ENCODE results near the gene MICALL2.

The MICALL2 gene

GRCh38 chr7:1488016-1488415, 28.7 kb upstream of the MICALL2 start:
- Histone ChIP-seq H3K4me3 (no peak overlapping the region), H3K27ac (no peak overlapping the region), H3K9ac (no peak overlapping the region), H3K27me3 (no peaks in the 10 kb centered on the region), H3K36me3 (peaks cover 92 to 100% (median 97%) of the 10 kb centered on the region in 11 experiments), H3K9me3 (replicated peaks in 1 of 11) (no peaks in the 10 kb centered on the region), H4K20me1 (peaks cover 0 to 93% (median 68%) of the 10 kb centered on the region in 11 experiments; a peak in 18 of 22 replicates), H3K4me2 (no peak overlapping the region), H3K4me1 (no peaks in the 10 kb centered on the region)
- TF ChIP-seq Cebpa-rat (IDR thresholded peaks at IDR 0.05) = no peak

GRCh38 chr7:1487466-1487865, 28.2 kb upstream of the MICALL2 start:
- no peak overlapping the region for H3K4me2 ChIP-seq
- peaks cover 96 to 100% (median 98%) of the 10 kb centered on the region in 11 experiments for H3K36me3 ChIP-seq
- H3K4me1 ChIP-seq = no peaks in the 10 kb centered on the region
- peaks cover 0 to 96% (median 68%) of the 10 kb centered on the region in 11 experiments; a peak in 18 of 22 replicates for H4K20me1 ChIP-seq
- no peaks in the 10 kb centered on the region for H3K27me3 ChIP-seq
- no peak overlapping the region for H3K9ac ChIP-seq
- no peak overlapping the region for H3K27ac ChIP-seq
- H3K4me3 ChIP-seq = no peak overlapping the region
- no peaks in the 10 kb centered on the region for H3K9me3 ChIP-seq (replicated peaks in 1 of 11)
- no peak for TF ChIP-seq Cebpa-rat (IDR thresholded peaks at IDR 0.05)

- H3K4me3 ChIP-seq = no peak overlapping the region
- no peak overlapping the region for H3K9ac ChIP-seq
- H3K36me3 ChIP-seq = peaks cover 96 to 100% (median 98%) of the 10 kb centered on the region in 11 experiments
- no peaks in the 10 kb centered on the region for H3K4me1 ChIP-seq
- H4K20me1 ChIP-seq = peaks cover 0 to 96% (median 63%) of the 10 kb centered on the region in 11 experiments; a peak in 18 of 22 replicates
- H3K27me3 ChIP-seq = no peaks in the 10 kb centered on the region
- TF ChIP-seq Cebpa-rat (IDR thresholded peaks at IDR 0.05) = no peak
- H3K4me2 ChIP-seq = no peak overlapping the region
- H3K27ac ChIP-seq = no peak overlapping the region
- no peaks in the 10 kb centered on the region for H3K9me3 ChIP-seq (replicated peaks in 1 of 11)
These were observed 27.3 kb upstream of the MICALL2 start for GRCh38 chr7:1486571-1486970.

GRCh38 chr7:1485156-1485555, 25.9 kb upstream of the MICALL2 start:
- H4K20me1 ChIP-seq = peaks cover 0 to 96% (median 51%) of the 10 kb centered on the region in 11 experiments; a peak in 17 of 22 replicates
- no peak overlapping the region for H3K4me3 ChIP-seq
- no peaks in the 10 kb centered on the region for H3K9me3 ChIP-seq (replicated peaks in 1 of 11)
- H3K36me3 ChIP-seq = peaks cover 93 to 100% (median 98%) of the 10 kb centered on the region in 11 experiments
- H3K9ac ChIP-seq = no peak overlapping the region
- H3K4me2 ChIP-seq = no peak overlapping the region
- H3K27ac ChIP-seq = no peak overlapping the region
- H3K27me3 ChIP-seq = no peaks in the 10 kb centered on the region
- H3K4me1 ChIP-seq = no peaks in the 10 kb centered on the region
- TF ChIP-seq Cebpa-rat (IDR thresholded peaks at IDR 0.05) = no peak

- H3K27me3 ChIP-seq = no peaks in the 10 kb centered on the region
- no peak overlapping the region for H3K27ac ChIP-seq
- H3K36me3 ChIP-seq = peaks cover 93 to 100% (median 98%) of the 10 kb centered on the region in 11 experiments
- no peaks in the 10 kb centered on the region for H3K4me1 ChIP-seq
- no peak for TF ChIP-seq Cebpa-rat (IDR thresholded peaks at IDR 0.05)
- peaks cover 0 to 96% (median 54%) of the 10 kb centered on the region in 11 experiments; a peak in 17 of 22 replicates for H4K20me1 ChIP-seq
- no peak overlapping the region for H3K4me2 ChIP-seq
- no peak overlapping the region for H3K4me3 ChIP-seq
- no peak overlapping the region for H3K9ac ChIP-seq
- no peaks in the 10 kb centered on the region for H3K9me3 ChIP-seq (replicated peaks in 1 of 11)
These were observed 25.3 kb upstream of the MICALL2 start for GRCh38 chr7:1484569-1484968.

- no peak for TF ChIP-seq Cebpa-rat (IDR thresholded peaks at IDR 0.05)
- Histone ChIP-seq H3K9me3 (replicated peaks in 1 of 11) (no peaks in the 10 kb centered on the region), H3K36me3 (peaks cover 93 to 100% (median 98%) of the 10 kb centered on the region in 11 experiments), H4K20me1 (peaks cover 0 to 96% (median 54%) of the 10 kb centered on the region in 11 experiments; a peak in 17 of 22 replicates), H3K27me3 (no peaks in the 10 kb centered on the region), H3K4me1 (no peaks in the 10 kb centered on the region), H3K9ac (no peak overlapping the region), H3K4me2 (no peak overlapping the region), H3K4me3 (no peak overlapping the region), H3K27ac (no peak overlapping the region)
These were observed 24.6 kb upstream of the MICALL2 start for GRCh38 chr7:1483536-1484505.

- Histone ChIP-seq H3K9ac (no peak overlapping the region), H3K9me3 (replicated peaks in 1 of 11) (no peaks in the 10 kb centered on the region), H3K27me3 (no peaks in the 10 kb centered on the region), H3K4me2 (no peak overlapping the region), H3K36me3 (peaks cover 93 to 100% (median 98%) of the 10 kb centered on the region in 11 experiments), H3K27ac (no peak overlapping the region), H4K20me1 (peaks cover 0 to 96% (median 52%) of the 10 kb centered on the region in 11 experiments; a peak in 17 of 22 replicates), H3K4me1 (no peaks in the 10 kb centered on the region), H3K4me3 (no peak overlapping the region)
- no peak for TF ChIP-seq Cebpa-rat (IDR thresholded peaks at IDR 0.05)
These were observed 23.8 kb upstream of the MICALL2 start for GRCh38 chr7:1483079-1483478.

- Histone ChIP-seq H3K4me2 (no peak overlapping the region), H3K27me3 (no peaks in the 10 kb centered on the region), H4K20me1 (peaks cover 0 to 96% (median 54%) of the 10 kb centered on the region in 11 experiments; a peak in 17 of 22 replicates), H3K9me3 (replicated peaks in 1 of 11) (no peaks in the 10 kb centered on the region), H3K27ac (no peak overlapping the region), H3K4me1 (no peaks in the 10 kb centered on the region), H3K4me3 (no peak overlapping the region), H3K9ac (no peak overlapping the region), H3K36me3 (peaks cover 94 to 100% (median 98%) of the 10 kb centered on the region in 11 experiments)
- no peak for TF ChIP-seq Cebpa-rat (IDR thresholded peaks at IDR 0.05)
These were observed 22.0 kb upstream of the MICALL2 start for GRCh38 chr7:1481300-1481699.

GRCh38 chr7:1480670-1481069, 21.4 kb upstream of the MICALL2 start:
- Histone ChIP-seq H3K27me3 (no peaks in the 10 kb centered on the region), H3K4me3 (no peak overlapping the region), H3K27ac (no peak overlapping the region), H3K4me2 (no peak overlapping the region), H4K20me1 (peaks cover 0 to 97% (median 61%) of the 10 kb centered on the region in 11 experiments; a peak in 17 of 22 replicates), H3K9ac (no peak overlapping the region), H3K9me3 (replicated peaks in 1 of 11) (no peaks in the 10 kb centered on the region), H3K4me1 (no peaks in the 10 kb centered on the region), H3K36me3 (peaks cover 94 to 100% (median 98%) of the 10 kb centered on the region in 11 experiments)
- no peak for TF ChIP-seq Cebpa-rat (IDR thresholded peaks at IDR 0.05)

All from BLaER1 treated with 17β-estradiol and CSF1 and Interleukin-3, amounts not matched to agents 10 nM and 100 nM (cell line).